GM15510 (cell line): Measurements from ENCODE around the gene CDR2.

ENCODE experiments used
- POLR2A ChIP-seq: IDR thresholded peaks from 3 replicates; pipeline ENCODE4 v1.6.1; 2011; ENCODE audit warnings: borderline replicate concordance; ENCODE audit not compliant: insufficient read length; ENCODE audit errors: extremely low read depth

CDR2 gene

DNA sequence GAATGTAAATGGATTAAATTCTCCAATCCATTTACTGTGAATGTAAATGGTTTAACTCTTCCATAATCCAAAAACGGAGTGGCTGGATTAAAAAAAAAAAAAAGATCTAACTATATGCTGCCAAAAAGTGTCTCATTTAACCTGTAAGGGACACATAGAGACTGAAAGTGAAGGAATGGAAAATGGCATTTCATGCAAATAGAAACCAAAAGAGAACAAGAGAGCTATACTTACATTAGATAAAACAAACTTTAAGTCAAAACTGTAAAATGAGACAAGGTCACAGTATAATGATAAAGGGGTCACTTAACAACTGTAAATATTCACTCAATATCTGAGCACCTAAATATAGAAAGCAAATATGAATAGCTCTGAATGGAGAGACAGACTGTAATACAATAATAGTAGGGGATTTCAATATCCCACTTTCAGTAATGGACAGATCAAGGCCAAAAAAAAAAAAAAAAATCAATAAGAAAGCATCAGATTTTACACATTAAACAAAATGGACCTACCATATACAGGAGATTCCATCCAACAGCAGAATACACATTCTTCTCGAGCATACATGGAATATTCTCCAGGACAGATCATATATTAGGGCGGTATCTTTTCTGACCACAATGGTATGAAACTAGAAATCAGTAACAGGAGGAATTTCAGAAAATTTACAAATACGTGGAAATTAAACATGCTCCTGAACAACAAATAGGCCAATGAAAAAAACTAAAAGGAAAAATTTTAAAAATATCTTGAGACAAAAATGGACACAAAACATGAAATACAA, 36.4 kb downstream of the CDR2 start:
- no peak for TF ChIP-seq POLR2A

DNA sequence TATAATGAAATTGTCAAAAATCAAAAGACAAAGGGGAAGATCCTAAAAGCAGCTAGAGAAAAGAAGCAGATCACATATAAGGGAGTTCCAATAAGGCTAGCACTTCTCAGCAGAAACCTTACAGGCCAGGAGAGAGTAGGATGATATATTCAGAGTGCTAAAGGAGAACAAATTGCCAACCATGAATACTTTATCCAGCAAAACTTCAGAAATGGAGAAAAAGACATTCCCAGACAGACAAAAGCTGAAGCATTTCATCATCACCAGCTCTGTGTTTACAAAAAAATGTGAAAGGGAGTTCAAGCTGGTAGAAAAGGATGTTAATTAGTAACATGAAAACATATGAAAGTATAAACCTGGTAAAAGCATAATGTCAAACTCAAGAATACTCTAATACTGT, 37.4 kb downstream of the CDR2 start:
- TF ChIP-seq POLR2A = no peak

DNA sequence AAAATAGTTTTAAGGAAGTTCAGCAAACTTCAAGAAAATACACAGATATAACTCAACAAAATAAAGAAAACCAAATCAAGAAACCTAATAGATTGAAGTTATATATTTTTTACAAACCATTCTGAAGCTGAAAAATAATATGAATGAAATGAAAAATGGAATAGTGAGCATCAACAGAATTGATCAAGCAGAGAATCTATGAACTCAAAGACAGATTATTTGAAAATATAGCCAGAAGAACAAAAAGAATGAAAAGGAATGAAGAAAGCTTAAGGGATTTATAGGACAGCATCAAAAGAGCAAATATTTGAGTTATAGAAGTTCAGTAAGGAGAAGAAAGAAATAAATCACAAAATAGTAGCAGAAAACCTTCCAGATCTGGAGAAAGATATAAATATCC, 37.8 kb downstream of the CDR2 start:
- TF ChIP-seq POLR2A = no peak

DNA sequence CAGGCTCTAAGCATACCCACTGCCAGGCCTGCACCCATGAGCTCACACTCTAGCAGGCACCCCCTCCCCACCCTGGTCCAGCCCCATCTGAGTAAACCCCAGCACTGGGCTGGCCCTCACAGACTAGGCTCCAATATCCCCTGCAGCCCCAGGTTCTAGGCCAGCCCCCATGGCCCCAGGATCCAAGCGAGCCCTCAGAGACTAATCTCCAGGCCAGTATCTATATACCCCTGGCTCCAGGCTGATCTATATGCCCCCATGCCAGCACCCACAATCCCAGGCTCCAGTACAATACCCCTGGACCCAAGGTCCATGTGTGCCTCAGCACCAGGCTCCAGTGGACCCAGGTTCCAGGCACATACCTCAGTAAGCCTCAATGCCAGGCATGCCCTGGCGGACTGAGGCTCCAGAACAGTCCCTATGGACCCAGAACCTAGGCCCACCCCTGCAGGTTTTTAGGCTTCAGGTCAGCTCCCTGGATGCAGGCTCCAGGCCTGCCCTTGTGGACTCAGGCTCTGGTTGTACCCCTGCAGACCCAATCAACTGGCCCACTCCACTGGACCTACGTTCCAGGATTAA, 38.7 kb downstream of the CDR2 start:
- TF ChIP-seq POLR2A = no peak

DNA sequence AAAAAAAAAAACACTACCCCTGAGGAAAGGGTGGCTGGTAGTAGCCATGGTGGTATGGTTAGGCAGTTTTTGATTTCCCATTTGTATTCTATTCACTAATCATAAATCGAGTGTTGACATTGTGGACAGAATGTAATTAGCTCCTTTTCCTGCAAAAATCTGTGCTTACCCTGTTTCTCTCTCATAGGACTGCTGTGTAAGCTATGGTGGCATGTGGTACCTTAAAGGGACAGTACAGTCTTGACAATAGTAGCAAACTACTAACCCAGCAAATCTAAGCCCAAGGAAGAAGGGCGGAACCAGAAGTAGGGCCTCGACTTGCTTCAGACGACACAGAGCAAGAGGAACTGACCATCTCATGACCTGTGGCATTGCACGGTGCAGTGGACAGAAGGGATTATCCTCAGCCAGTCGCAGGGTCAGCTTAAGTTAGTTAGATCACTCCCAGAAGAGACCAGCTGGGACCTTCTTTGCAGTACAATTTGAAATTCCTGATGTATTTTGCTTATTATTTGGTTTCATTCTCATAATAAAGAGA, 40.9 kb downstream of the CDR2 start:
- no peak for TF ChIP-seq POLR2A

DNA sequence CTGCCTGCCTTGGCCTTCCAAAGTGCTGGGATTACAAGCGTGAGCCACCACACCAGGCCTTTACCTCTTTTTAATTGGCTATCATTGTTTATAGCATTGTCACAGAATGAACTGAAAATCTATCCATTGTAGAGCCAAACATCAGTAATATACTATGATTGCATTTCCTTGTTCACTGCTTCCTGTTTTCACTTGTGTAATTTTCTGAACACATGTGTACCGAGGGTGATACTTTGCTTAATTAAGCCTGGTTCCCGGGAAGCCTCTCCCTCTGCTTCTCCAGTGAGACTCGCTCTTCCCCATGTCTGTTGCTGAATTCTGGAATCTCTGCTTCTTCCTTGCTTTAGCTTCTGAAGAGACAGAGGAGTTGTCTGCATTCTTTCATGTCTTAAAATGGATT, 44.1 kb downstream of the CDR2 start:
- TF ChIP-seq POLR2A = no peak

DNA sequence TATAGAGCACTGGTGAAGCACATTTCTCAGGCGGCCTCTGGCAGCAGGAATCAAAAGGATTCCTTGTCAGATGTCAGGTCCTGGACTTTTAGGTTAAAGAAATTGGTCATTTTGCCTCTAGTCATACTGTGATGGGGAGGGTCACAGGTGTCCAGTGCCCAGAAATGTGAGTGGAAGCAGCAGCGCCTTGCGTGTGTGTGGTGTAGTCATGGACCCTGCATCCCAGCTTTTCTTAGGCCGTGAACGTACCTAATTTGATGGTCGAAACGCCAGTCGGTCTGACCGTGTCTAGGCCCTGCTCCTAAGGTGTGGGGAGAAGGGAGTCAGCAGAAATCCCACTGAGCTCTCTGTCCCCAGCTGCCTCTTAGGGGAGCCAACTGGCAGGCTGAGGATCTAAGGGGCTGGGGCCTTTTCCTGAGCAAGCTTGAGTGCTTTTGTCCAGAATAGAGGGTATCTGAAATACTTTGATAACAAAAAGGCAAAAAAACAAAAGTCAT, 45.2 kb downstream of the CDR2 start:
- no peak for TF ChIP-seq POLR2A

DNA sequence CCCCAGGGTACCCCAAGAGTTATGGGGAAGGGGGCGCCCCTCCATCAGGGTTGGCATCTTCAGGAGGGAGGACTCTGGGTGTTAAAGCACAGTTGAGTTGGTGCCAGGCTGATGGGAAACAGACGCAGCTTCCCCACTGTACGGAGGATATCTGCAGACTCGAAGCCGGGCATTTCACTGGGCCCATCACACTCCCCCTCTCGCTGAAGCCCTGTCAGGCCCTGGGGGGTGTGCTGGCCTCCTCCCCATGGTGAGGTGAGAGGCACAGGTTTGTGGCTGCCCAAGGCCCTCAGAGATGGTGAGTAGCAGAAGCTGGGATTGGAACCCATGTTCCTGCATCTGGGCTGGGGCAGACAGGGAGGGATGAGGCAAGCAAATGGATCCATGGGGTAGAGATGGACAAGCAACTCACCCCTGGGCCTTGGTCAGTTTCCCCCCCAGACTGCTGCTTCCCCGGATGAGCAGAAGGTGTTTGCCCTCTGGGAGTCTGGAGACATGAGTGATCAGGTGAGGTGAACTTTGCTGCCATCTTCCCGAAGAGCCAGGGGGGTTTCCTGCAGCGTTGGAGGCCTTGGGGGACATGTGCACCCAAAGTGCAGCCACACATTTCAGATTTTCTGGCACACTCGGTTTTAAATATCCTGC, 46.2 kb downstream of the CDR2 start:
- TF ChIP-seq POLR2A = no peak

DNA sequence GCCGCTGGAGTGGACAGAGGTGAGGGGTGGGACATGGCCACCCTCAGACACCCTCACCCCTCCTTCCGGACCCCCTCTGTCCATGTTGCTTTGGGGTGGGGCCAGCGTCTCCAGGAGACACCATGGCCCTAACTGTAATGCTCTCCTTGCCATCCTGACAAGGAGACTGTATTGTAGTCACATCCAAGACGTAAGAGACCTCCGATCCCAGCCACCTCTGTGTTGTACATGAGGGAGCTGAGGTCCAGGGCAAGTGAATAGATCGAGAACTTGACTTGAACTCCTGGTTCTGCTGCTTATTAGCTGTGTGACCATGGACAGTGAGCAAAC, 47.0 kb downstream of the CDR2 start:
- no peak for TF ChIP-seq POLR2A

DNA sequence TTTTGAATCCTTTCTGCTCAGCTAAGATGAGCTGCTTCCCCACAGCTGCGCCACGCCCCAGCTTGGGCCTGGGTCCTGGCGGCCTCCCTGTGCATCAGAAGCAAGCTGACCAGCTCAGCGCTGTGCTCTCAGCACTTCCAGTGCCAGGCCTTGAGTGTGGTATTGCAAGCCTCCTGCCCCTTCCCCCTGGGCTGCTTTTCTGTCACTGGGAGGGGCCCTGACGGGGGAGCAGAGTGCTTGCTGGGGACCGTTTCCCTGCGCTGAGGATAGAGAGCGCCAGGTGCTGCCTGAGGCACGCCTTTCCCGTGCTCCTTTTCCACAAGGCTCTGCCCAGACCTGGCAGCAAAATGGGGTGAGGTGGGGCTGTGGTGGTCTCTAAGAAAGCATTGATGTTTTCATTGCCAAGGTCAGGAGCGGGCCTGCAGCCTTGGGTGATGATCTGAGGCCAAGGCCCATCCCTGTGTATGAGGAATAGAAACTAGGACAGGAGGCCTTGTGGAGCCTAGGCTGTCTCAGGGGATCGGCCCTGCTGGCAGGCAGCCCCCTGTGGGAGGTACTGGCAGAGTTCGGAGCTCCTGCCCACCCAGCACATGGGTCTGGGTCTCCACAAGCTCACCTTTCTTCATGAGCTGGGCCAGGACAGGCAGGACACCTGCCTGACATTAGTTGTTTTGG, 47.5 kb downstream of the CDR2 start:
- TF ChIP-seq POLR2A = no peak

DNA sequence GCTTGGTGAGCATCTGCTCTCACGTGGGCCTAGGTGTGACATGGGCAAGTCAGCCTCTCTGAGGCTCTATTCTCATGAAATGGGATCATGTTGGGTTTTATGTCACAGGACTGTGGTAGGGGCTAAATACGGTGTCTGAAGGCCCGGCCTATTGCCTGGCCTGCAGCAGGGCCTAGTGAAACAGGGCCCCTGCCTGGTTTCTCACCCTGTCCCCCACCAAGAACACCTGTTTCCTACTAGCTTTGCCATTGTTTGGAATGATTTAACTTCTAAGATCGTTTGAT, 48.1 kb downstream of the CDR2 start:
- TF ChIP-seq POLR2A = no peak

DNA sequence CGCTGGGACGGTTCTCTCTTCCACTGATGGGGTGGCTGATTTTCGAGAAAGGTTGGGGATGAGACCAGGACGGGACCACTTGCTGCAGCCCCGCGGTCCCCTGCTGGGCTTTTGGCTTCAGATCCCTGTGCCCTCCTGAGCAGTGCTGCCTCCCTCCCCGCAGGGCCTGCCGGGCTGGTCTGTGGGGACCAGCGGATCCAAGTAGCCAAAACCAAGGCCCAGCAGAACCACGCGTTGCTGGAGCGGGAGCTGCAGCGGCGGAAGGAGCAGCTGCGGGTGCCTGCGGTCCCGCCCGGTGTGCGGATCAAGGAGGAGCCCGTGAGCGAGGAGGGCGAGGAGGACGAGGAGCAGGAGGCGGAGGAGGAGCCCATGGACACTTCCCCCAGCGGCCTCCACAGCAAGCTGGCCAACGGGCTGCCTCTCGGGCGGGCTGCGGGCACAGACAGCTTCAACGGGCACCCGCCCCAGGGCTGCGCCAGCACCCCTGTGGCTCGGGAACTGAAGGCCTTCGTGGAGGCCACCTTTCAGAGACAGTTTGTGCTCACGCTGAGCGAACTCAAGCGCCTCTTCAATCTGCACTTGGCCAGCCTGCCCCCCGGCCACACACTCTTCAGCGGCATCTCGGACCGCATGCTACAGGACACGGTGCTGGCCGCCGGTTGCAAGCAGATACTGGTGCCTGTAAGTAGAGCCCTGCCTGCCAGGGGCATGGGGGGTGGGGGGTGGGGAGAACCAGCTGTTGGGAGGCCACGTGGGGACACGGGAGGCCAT, 48.6 kb downstream of the CDR2 start:
- no peak for TF ChIP-seq POLR2A

DNA sequence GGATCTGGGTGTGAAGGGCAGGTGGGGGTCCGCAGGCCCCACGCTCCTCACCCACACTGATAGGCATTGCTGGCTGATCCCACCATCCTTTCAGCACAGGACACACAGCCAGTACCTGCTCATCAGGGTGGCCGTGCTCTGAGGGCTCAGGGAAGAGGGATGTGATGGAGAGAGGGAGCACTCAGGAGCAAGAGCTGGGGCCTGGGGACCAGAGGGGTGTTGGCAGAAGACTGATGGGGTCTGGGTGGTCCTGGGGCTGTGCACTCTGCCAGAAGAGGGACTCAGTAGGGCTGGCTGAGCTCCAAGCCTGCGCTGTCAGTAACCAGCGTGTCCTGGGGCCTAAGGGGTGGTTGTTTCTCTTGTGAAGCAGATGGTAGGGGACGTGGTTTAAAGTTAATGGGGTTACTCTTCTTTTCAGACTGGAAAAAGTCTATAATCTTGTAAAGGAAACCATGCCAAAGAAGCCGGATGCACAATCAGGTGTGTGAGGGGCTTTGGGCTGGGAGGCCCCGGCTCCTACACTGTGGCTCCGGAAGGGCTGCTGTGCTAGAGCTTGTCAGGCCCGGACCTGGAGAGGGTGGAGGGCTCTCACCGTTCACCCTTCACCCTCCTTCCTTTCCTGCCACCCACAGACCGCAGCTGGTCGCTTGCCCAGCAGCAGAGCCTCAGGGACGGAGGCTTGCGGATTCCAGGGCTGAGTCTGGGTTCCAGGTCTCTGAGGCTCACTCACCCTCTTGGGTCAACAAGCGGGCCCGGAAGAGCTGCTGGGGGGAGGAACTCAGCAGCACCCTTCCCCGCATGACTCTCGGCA, 49.4 kb downstream of the CDR2 start:
- TF ChIP-seq POLR2A = no peak
